Stimulated activated CD8-positive, alpha-beta memory T cell treated with anti-CD3 and anti-CD28 coated beads, Interleukin-4, amount 100 ng/mL, for 24 hours (primary cell): ENCODE data around the gene TBL1Y.
"Not testable (repeated sequence)": the region's sequence is repeated elsewhere in the genome, so short reads cannot be mapped to it uniquely, and the experiment has no call there.

Experiments used
- DNase-seq: peaks from one replicate; pipeline ENCODE4 v3.0.0-alpha.2; 2020; ENCODE audit warnings: low read depth

Gene TBL1Y

GRCh38 chrY:6910372-6911252, at the start of gene TBL1Y:
Gene TBL1Y (plus strand): TSS chrY:6910697. CDS start chrY:7025085, 114,388 bp downstream.
- DNase-seq: no peak

- no peak for DNase-seq
Observed at GRCh38 chrY:6894496-6894895, 16.0 kb upstream of the TBL1Y start.

- DNase-seq: no peak
Observed at GRCh38 chrY:6895236-6895635, 15.3 kb upstream of the TBL1Y start.

- DNase-seq: not testable (repeated sequence)
Observed at GRCh38 chrY:6902116-6902515, 8.4 kb upstream of the TBL1Y start.

GRCh38 chrY:6907591-6907990, 2.9 kb upstream of the TBL1Y start:
- no peak for DNase-seq

GRCh38 chrY:6908021-6908420, 2.5 kb upstream of the TBL1Y start:
- DNase-seq: not testable (repeated sequence)

GRCh38 chrY:6909118-6909521, 1.4 kb upstream of the TBL1Y start:
- DNase-seq: no peak

GRCh38 chrY:6909856-6910255, 641 bp upstream of the TBL1Y start:
- DNase-seq: no peak

GRCh38 chrY:6911253-6911881, 870 bp downstream of the TBL1Y start, which contains the start of gene AMELY:
Gene AMELY (minus strand): TSS chrY:6911752. CDS start chrY:6872608, 39,144 bp downstream.
- no peak for DNase-seq

- DNase-seq: no peak
Observed at GRCh38 chrY:6913362-6913761, 2.9 kb downstream of the TBL1Y start.

- no peak for DNase-seq
Observed at GRCh38 chrY:6921061-6921460, 10.6 kb downstream of the TBL1Y start.

- no peak for DNase-seq
Observed at GRCh38 chrY:6928265-6928664, 17.8 kb downstream of the TBL1Y start.

- no peak for DNase-seq
Observed at GRCh38 chrY:6929237-6929636, 18.7 kb downstream of the TBL1Y start.

GRCh38 chrY:6931779-6932396, 21.4 kb downstream of the TBL1Y start:
- no peak for DNase-seq

- DNase-seq: no peak
Observed at GRCh38 chrY:6935497-6935896, 25.0 kb downstream of the TBL1Y start.

- DNase-seq: no peak
Observed at GRCh38 chrY:6947695-6948094, 37.2 kb downstream of the TBL1Y start.

- no peak for DNase-seq
Observed at GRCh38 chrY:6948378-6948777, 37.9 kb downstream of the TBL1Y start.

GRCh38 chrY:6949947-6950346, 39.5 kb downstream of the TBL1Y start:
- DNase-seq: no peak

- no peak for DNase-seq
Observed at GRCh38 chrY:6964732-6965131, 54.2 kb downstream of the TBL1Y start.

GRCh38 chrY:6966521-6966920, 56.0 kb downstream of the TBL1Y start:
- no peak for DNase-seq

- no peak for DNase-seq
Observed at GRCh38 chrY:6967736-6968135, 57.2 kb downstream of the TBL1Y start.

GRCh38 chrY:6968191-6968590, 57.7 kb downstream of the TBL1Y start:
- no peak for DNase-seq
